ENCODE results near the gene SBF2.

- TF ChIP-seq CTCF (IDR thresholded peaks at IDR 0.05) (no peak), POLR2A (IDR thresholded peaks at IDR 0.05) (no peak), EP300 (IDR thresholded peaks at IDR 0.05) (no peak)
Observed at GRCh38 chr11:10012068-10012467, 282.0 kb downstream of the SBF2 start.

All from tibial nerve (tissue), 4 donors.